A673 (cell line): Measurements from ENCODE around the gene ATP6V1G3. TPM values are rescaled to one million over a fixed set of nuclear protein-coding genes. Genes with fewer than 3 reads are reported as not detected.

Experiments
- BruUV-seq: library from RNA; stranded (reverse); fragments of 400-500 nt; replicated peaks from 2 replicates; lab custom pipeline; 2021; lab: Mats Ljungman, UMichigan
- CTCF ChIA-PET: fragments of 300-600 bp; sonication (Branson Sonifier 250); formaldehyde crosslinking; loops from one replicate; lab custom pipeline; 2022; ENCODE audit warnings: antibody characterized with exemption; lab: Charles Lee
- POLR2A ChIA-PET: fragments of 300-600 bp; sonication (Branson Sonifier 250); formaldehyde crosslinking; loops from one replicate; lab custom pipeline; 2022; ENCODE audit warnings: antibody characterized with exemption; ENCODE audit not compliant: low non-redundant PET; lab: Charles Lee
- DNase-seq: peaks from one replicate; pipeline ENCODE4 v3.0.0-alpha.2; 2015; ENCODE audit warnings: low spot score
- H3K27ac ChIP-seq: fragments of 200-600 bp; sonication (generic); 2 replicates; pipeline ENCODE4 v1.5.1; 2016; ENCODE audit warnings: mixed run types, low read depth, mild to moderate bottlenecking, mixed read lengths, antibody characterized with exemption, low read length; ENCODE audit not compliant: poor library complexity, severe bottlenecking
- H3K27me3 ChIP-seq: fragments of 200-600 bp; sonication (generic); replicated peaks from 2 replicates; pipeline ENCODE4 v1.6.1; 2017; ENCODE audit warnings: mixed run types, low read depth, mild to moderate bottlenecking, mixed read lengths, antibody characterized with exemption, low read length; ENCODE audit not compliant: insufficient read depth, poor library complexity
- H3K36me3 ChIP-seq: fragments of 200-600 bp; sonication (generic); 2 replicates; pipeline ENCODE4 v1.6.1; 2016; ENCODE audit warnings: mixed run types, mild to moderate bottlenecking, mixed read lengths, antibody characterized with exemption, low read length; ENCODE audit not compliant: insufficient read depth, poor library complexity, severe bottlenecking
- H3K4me1 ChIP-seq: fragments of 200-600 bp; sonication (generic); 2 replicates; pipeline ENCODE4 v1.6.1; 2017; ENCODE audit warnings: mixed run types, mild to moderate bottlenecking, mixed read lengths, antibody characterized with exemption, low read length; ENCODE audit not compliant: insufficient read depth, poor library complexity, severe bottlenecking
- H3K4me3 ChIP-seq: fragments of 200-600 bp; sonication (generic); 2 replicates; pipeline ENCODE4 v1.5.1; 2016; ENCODE audit warnings: low read depth, mixed run types, mild to moderate bottlenecking, mixed read lengths, low read length; ENCODE audit not compliant: poor library complexity, severe bottlenecking
- H3K9me3 ChIP-seq: fragments of 200-600 bp; sonication (generic); 2 replicates; pipeline ENCODE4 v1.6.1; 2016; ENCODE audit warnings: mixed run types, low read depth, mild to moderate bottlenecking, mixed read lengths, antibody characterized with exemption, low read length; ENCODE audit not compliant: poor library complexity, severe bottlenecking
- EZH2 ChIP-seq: fragments of 200-600 bp; sonication (generic); IDR thresholded peaks from 2 replicates; pipeline ENCODE4 v1.6.1; 2017; ENCODE audit warnings: borderline replicate concordance, low read depth, mild to moderate bottlenecking, mixed read lengths, antibody characterized with exemption, low read length; ENCODE audit not compliant: poor library complexity, severe bottlenecking
- intact Hi-C: fragments of 100-400 bp; cut with micrococcal nuclease; formaldehyde crosslinking; loops from one replicate; pipeline ENCODE4 v1.10.0; 2022; ENCODE audit not compliant: unreplicated experiment
- total RNA-seq: library from RNA; stranded (reverse); gene quantifications from 2 replicates; pipeline ENCODE4 v1.2.3, GENCODE V29; 2021
- TF ChIP-seq, protein P1 (sequence below): fragments of 300-800, 200-600 bp; sonication (generic); conservative IDR thresholded peaks from 2 replicates; pipeline ENCODE4 v1.5.1; 2017; ENCODE audit warnings: low read depth, mild to moderate bottlenecking, antibody characterized with exemption, low read length, moderate library complexity, mixed read lengths

The ATP6V1G3 gene
- total RNA-seq, 1 experiment from 2014 or later = 0.71 TPM

- Histone ChIP-seq H3K36me3 (no peaks in the 10 kb centered on the region), H3K27me3 (no peaks in the 10 kb centered on the region), H3K9me3 (no peaks in the 10 kb centered on the region), H3K27ac (no peak overlapping the region), H3K4me3 (no peak overlapping the region), H3K4me1 (no peaks in the 10 kb centered on the region)
- DNase-seq = no peak
- TF ChIP-seq, protein P1, sequence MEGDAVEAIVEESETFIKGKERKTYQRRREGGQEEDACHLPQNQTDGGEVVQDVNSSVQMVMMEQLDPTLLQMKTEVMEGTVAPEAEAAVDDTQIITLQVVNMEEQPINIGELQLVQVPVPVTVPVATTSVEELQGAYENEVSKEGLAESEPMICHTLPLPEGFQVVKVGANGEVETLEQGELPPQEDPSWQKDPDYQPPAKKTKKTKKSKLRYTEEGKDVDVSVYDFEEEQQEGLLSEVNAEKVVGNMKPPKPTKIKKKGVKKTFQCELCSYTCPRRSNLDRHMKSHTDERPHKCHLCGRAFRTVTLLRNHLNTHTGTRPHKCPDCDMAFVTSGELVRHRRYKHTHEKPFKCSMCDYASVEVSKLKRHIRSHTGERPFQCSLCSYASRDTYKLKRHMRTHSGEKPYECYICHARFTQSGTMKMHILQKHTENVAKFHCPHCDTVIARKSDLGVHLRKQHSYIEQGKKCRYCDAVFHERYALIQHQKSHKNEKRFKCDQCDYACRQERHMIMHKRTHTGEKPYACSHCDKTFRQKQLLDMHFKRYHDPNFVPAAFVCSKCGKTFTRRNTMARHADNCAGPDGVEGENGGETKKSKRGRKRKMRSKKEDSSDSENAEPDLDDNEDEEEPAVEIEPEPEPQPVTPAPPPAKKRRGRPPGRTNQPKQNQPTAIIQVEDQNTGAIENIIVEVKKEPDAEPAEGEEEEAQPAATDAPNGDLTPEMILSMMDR = no peak
- no peak for TF ChIP-seq EZH2
- ChIA-PET CTCF (no interaction called here), POLR2A (no interaction called here)
- BruUV-seq = no TSS peak
- intact Hi-C loops = no loop called here
Observed at GRCh38 chr1:198550941-198551524, 10.6 kb upstream of the ATP6V1G3 start.

DNA sequence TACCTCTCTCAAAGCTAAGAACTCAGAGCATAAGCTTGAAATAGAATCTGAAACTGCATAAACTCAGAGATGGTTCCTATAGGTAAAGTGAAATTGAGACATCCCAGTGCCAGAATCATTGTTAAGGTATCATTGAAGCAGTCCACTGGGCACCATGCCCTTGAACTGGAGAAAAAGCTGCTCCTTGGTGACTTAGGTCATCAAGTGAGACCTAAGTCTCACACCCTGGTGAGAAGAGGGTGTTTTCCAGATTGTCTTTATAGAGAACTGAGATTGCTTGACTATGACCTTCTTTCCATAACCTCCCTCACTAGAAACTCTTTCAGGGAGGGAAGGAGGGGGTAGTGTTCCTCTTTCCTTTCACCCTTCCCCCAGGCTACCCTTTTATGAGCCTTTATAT lies 9.4 kb upstream of the ATP6V1G3 start:
- BruUV-seq = no TSS peak
- Histone ChIP-seq H3K36me3 (no peaks in the 10 kb centered on the region), H3K27ac (no peak overlapping the region), H3K4me1 (no peaks in the 10 kb centered on the region), H3K9me3 (no peaks in the 10 kb centered on the region), H3K4me3 (no peak overlapping the region), H3K27me3 (no peaks in the 10 kb centered on the region)
- intact Hi-C loops = no loop called here
- ChIA-PET POLR2A (no interaction called here), CTCF (no interaction called here)
- no peak for DNase-seq
- TF ChIP-seq EZH2 = no peak
- TF ChIP-seq, protein P1 = no peak

GRCh38 chr1:198548890-198549289 lies 8.4 kb upstream of the ATP6V1G3 start:
- Histone ChIP-seq H3K36me3 (no peaks in the 10 kb centered on the region), H3K9me3 (no peaks in the 10 kb centered on the region), H3K27ac (no peak overlapping the region), H3K27me3 (no peaks in the 10 kb centered on the region), H3K4me1 (no peaks in the 10 kb centered on the region), H3K4me3 (no peak overlapping the region)
- ChIA-PET CTCF (no interaction called here), POLR2A (no interaction called here)
- TF ChIP-seq, protein P1 = no peak
- no peak for TF ChIP-seq EZH2
- no peak for DNase-seq
- BruUV-seq = no TSS peak
- intact Hi-C loops = no loop called here
